ENCODE data around the gene DYNC1I1. TPM values are rescaled to one million over a fixed set of nuclear protein-coding genes. Genes with fewer than 3 reads are reported as not detected.

Gene DYNC1I1
- total RNA-seq, 1 experiment from 2014 or later, result 18.2 TPM

GRCh38 chr7:96017877-96018276 lies 245.5 kb downstream of the DYNC1I1 start:
- no peak for DNase-seq (ENCODE audit: low read depth, low spot score)
- in situ Hi-C loops (cut with HindIII; ENCODE audit: low pct_unique_long_range_greater_than_20kb, low sequenced_read_pairs), result no loop called here

GRCh38 chr7:96021568-96021967 lies 249.2 kb downstream of the DYNC1I1 start:
- in situ Hi-C loops (cut with HindIII; ENCODE audit: low pct_unique_long_range_greater_than_20kb, low sequenced_read_pairs), result no loop called here
- no peak for DNase-seq (ENCODE audit: low read depth, low spot score)

GRCh38 chr7:96023387-96023786 lies 251.0 kb downstream of the DYNC1I1 start:
- no peak for DNase-seq (ENCODE audit: low read depth, low spot score)
- in situ Hi-C loops (cut with HindIII; ENCODE audit: low pct_unique_long_range_greater_than_20kb, low sequenced_read_pairs), result no loop called here

- in situ Hi-C loops (cut with HindIII; ENCODE audit: low pct_unique_long_range_greater_than_20kb, low sequenced_read_pairs), result no loop called here
- no peak for DNase-seq (ENCODE audit: low read depth, low spot score)
Measured at GRCh38 chr7:96026010-96026409, 253.7 kb downstream of the DYNC1I1 start.

GRCh38 chr7:96026611-96027010 lies 254.3 kb downstream of the DYNC1I1 start:
- DNase-seq (ENCODE audit: low read depth, low spot score), result no peak
- in situ Hi-C loops (cut with HindIII; ENCODE audit: low pct_unique_long_range_greater_than_20kb, low sequenced_read_pairs), result no loop called here

GRCh38 chr7:96028729-96029128 lies 256.4 kb downstream of the DYNC1I1 start:
- in situ Hi-C loops (cut with HindIII; ENCODE audit: low pct_unique_long_range_greater_than_20kb, low sequenced_read_pairs), result no loop called here
- DNase-seq (ENCODE audit: low read depth, low spot score), result no peak

- in situ Hi-C loops (cut with HindIII; ENCODE audit: low pct_unique_long_range_greater_than_20kb, low sequenced_read_pairs), result no loop called here
- no peak for DNase-seq (ENCODE audit: low read depth, low spot score)
Measured at GRCh38 chr7:96033009-96033598, 260.8 kb downstream of the DYNC1I1 start.

- no peak for DNase-seq (ENCODE audit: low read depth, low spot score)
Measured at GRCh38 chr7:96034940-96035727, 262.8 kb downstream of the DYNC1I1 start.

GRCh38 chr7:96040250-96040772 lies 268.0 kb downstream of the DYNC1I1 start:
- no peak for DNase-seq (ENCODE audit: low read depth, low spot score)
- in situ Hi-C loops (cut with HindIII; ENCODE audit: low pct_unique_long_range_greater_than_20kb, low sequenced_read_pairs), result no loop called here

More at GRCh38 chr7:96034940-96035727, 262.8 kb downstream of the DYNC1I1 start:
- in situ Hi-C loops (cut with HindIII; ENCODE audit: low pct_unique_long_range_greater_than_20kb, low sequenced_read_pairs), result no loop called here

- in situ Hi-C loops (cut with HindIII; ENCODE audit: low pct_unique_long_range_greater_than_20kb, low sequenced_read_pairs), result no loop called here
- DNase-seq (ENCODE audit: low read depth, low spot score), result no peak
Measured at GRCh38 chr7:96041171-96041570, 268.8 kb downstream of the DYNC1I1 start.

- no peak for DNase-seq (ENCODE audit: low read depth, low spot score)
- in situ Hi-C loops (cut with HindIII; ENCODE audit: low pct_unique_long_range_greater_than_20kb, low sequenced_read_pairs), result no loop called here
Measured at GRCh38 chr7:96045181-96045580, 272.8 kb downstream of the DYNC1I1 start.

GRCh38 chr7:96045919-96046318 lies 273.6 kb downstream of the DYNC1I1 start:
- in situ Hi-C loops (cut with HindIII; ENCODE audit: low pct_unique_long_range_greater_than_20kb, low sequenced_read_pairs), result no loop called here
- DNase-seq (ENCODE audit: low read depth, low spot score), result no peak

- DNase-seq (ENCODE audit: low read depth, low spot score), result no peak
- in situ Hi-C loops (cut with HindIII; ENCODE audit: low pct_unique_long_range_greater_than_20kb, low sequenced_read_pairs), result no loop called here
Measured at GRCh38 chr7:96052289-96052688, 279.9 kb downstream of the DYNC1I1 start.

GRCh38 chr7:96052860-96053470 lies 280.6 kb downstream of the DYNC1I1 start:
- DNase-seq (ENCODE audit: low read depth, low spot score), result no peak
- in situ Hi-C loops (cut with HindIII; ENCODE audit: low pct_unique_long_range_greater_than_20kb, low sequenced_read_pairs), result no loop called here

- DNase-seq (ENCODE audit: low read depth, low spot score), result no peak
- in situ Hi-C loops (cut with HindIII; ENCODE audit: low pct_unique_long_range_greater_than_20kb, low sequenced_read_pairs), result no loop called here
Measured at GRCh38 chr7:96055717-96056116, 283.4 kb downstream of the DYNC1I1 start.

GRCh38 chr7:96059075-96059474 lies 286.7 kb downstream of the DYNC1I1 start:
- DNase-seq (ENCODE audit: low read depth, low spot score), result no peak
- in situ Hi-C loops (cut with HindIII; ENCODE audit: low pct_unique_long_range_greater_than_20kb, low sequenced_read_pairs), result no loop called here

GRCh38 chr7:96061009-96061408 lies 288.7 kb downstream of the DYNC1I1 start:
- in situ Hi-C loops (cut with HindIII; ENCODE audit: low pct_unique_long_range_greater_than_20kb, low sequenced_read_pairs), result no loop called here
- DNase-seq (ENCODE audit: low read depth, low spot score), result no peak

- no peak for DNase-seq (ENCODE audit: low read depth, low spot score)
- in situ Hi-C loops (cut with HindIII; ENCODE audit: low pct_unique_long_range_greater_than_20kb, low sequenced_read_pairs), result no loop called here
Measured at GRCh38 chr7:96061844-96062243, 289.5 kb downstream of the DYNC1I1 start.

- DNase-seq (ENCODE audit: low read depth, low spot score), result no peak
- in situ Hi-C loops (cut with HindIII; ENCODE audit: low pct_unique_long_range_greater_than_20kb, low sequenced_read_pairs), result no loop called here
Measured at GRCh38 chr7:96067321-96067720, 295.0 kb downstream of the DYNC1I1 start.

Data from SK-MEL-5 (cell line).